Kasumi-1 (cell line): ENCODE measurements around the gene SLFN12L.
"Not testable (repeated sequence)": the region's sequence is repeated elsewhere in the genome, so short reads cannot be mapped to it uniquely, and the experiment has no call there.

Experiments used
- DNase-seq, 2 experiments: peaks; one replicate each; lab custom pipeline; 2025; lab: John Stamatoyannopoulos, UW

SLFN12L gene

DNA sequence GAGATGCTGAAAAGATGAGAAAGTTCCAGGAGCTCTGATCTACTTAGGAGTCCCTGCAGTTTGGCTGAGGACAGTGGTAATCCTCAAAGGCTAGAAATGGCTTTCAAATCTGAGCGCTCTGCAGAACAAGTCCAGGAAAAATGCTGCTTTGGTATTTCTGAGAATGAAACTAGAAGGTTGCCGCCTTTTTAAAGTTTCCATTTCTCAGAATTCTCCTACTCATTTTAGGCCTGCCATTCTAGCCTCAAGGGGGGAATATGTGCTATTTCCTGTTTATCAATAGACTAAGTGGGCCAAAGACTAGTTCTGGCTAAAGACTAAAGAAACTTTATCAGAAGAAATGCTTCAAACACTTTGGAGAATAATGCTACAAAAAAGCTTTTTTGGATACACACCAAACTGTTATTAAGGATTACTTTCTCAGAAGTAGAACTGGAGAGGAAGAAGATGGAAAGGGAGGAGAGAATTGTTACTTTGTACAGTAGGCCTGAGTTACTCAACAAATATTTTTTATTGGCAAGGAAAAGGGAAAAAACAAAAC, at the start of gene SLFN12L:
SLFN12L (minus strand) TSS at position 78 of the 541 bp plus-strand sequence. CDS start 15,314 bp downstream, outside the sequence.
- no peak for DNase-seq

DNA sequence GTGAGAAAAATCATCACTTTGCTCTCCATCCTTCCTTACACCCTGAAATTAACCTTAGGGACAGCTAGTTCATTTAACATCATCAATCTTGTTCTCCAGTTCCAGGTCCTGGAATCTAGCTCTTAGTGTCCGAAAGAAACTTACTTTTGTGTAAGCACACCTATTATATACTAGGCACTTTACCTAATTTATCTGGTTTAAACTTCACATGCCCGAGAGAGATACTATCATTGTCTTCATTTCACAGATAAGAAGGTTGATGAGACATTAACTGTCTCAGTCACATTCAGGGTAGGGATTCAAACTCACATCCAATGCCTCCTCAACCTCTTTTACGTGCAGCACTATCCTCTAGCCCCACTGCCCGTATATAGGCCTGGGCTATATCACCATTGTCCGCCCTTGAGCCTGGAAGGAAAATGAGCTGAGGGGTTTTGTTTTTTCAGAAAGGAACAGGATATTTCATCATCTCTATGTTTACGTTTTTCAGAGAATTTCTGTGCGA, 49.1 kb upstream of the SLFN12L start:
- no peak for DNase-seq

GRCh38 chr17:35584061-35584460, 46.6 kb upstream of the SLFN12L start:
- no peak for DNase-seq

GRCh38 chr17:35578929-35579432, 41.5 kb upstream of the SLFN12L start:
- peak in 1 of 2 experiments; percentile 52 for DNase-seq

- peak; percentile 94 to 96 for DNase-seq
Measured at GRCh38 chr17:35578197-35578928, 40.9 kb upstream of the SLFN12L start, which contains the start of gene PEX12. Gene PEX12 (minus strand): TSS chr17:35578571. CDS start chr17:35578021, 550 bp downstream.

DNA sequence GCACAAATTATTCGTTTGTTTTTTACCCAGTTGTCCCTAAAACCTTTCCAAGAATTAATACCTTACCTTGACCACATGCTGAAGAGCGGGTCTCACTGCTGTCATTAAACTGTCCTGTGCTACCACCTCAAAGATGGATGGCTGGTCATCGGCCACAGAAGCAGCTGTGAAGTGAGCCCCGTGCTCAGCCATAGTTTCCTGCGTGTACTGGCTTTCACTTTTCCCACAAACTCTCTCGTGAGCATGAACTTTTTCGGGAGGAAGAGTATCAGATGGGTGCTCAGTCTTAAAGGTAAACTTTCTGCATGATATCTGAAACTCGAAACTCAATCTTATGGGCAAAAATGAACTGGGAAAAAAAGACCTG, 40.3 kb upstream of the SLFN12L start:
- no peak for DNase-seq

- no peak for DNase-seq
Measured at GRCh38 chr17:35575759-35576158, 38.3 kb upstream of the SLFN12L start.

GRCh38 chr17:35569405-35569804, 31.9 kb upstream of the SLFN12L start:
- DNase-seq, result no peak

GRCh38 chr17:35568561-35568960, 31.1 kb upstream of the SLFN12L start:
- DNase-seq, result peak; percentile 16 to 41

GRCh38 chr17:35566968-35567367, 29.5 kb upstream of the SLFN12L start:
- DNase-seq, result no peak

GRCh38 chr17:35563181-35563580, 25.7 kb upstream of the SLFN12L start:
- not testable (repeated sequence) for DNase-seq

GRCh38 chr17:35560703-35561102, 23.2 kb upstream of the SLFN12L start, which contains the start of gene SLFN14:
Gene SLFN14 (minus strand): TSS chr17:35560819. CDS start chr17:35558062, 2,757 bp downstream.
- no peak for DNase-seq

- no peak for DNase-seq
Measured at GRCh38 chr17:35559495-35560210, 22.2 kb upstream of the SLFN12L start.

DNA sequence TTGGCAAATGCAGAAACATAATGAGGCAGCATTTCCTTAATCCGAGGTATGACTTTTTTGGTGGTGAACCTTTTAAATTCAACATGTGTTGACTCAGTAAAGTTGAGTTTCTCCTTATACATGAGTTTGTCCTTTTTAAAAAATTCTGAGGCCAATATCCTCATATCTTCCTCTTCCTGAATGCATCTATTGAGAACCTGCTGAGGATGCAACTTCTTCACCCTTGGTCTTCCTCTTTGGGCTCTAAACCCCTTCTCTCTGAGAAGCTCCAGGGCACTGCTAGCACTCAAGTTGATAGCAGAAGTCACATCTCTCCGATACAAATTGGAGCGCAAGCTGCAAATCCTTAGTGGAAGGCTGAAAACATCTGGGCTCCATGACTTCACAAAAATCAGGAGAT, 19.9 kb upstream of the SLFN12L start:
- DNase-seq, result no peak

- peak in 1 of 2 experiments; percentile 37 for DNase-seq
Measured at GRCh38 chr17:35555691-35556090, 18.2 kb upstream of the SLFN12L start.

- DNase-seq, result no peak
Measured at GRCh38 chr17:35554668-35555067, 17.2 kb upstream of the SLFN12L start.

DNA sequence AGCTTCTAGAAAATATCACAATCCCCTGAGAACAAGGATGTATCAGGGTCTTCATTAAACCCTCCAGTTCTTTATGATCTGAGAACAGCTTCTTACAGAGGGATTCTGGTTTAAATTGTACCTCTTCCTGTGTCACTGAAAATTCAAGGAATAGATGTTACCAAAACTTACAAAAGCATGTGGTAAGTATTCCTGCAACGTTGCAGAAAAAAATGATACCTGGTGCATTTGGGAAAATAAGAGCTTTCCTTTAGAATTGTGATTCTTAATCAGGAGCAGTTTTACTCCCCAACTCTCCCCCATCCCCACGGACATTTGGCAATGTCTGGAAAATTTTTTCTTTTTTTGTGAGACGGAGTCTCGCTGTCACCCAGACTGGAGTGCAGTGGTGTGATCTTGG, 15.8 kb upstream of the SLFN12L start:
- DNase-seq, result no peak

- no peak for DNase-seq
Measured at GRCh38 chr17:35548978-35549377, 11.5 kb upstream of the SLFN12L start.

GRCh38 chr17:35548208-35548810, 10.8 kb upstream of the SLFN12L start:
- DNase-seq, result no peak

GRCh38 chr17:35546487-35546886, 9.0 kb upstream of the SLFN12L start:
- DNase-seq, result no peak

GRCh38 chr17:35545150-35545549, 7.7 kb upstream of the SLFN12L start:
- no peak for DNase-seq

- no peak for DNase-seq
Measured at GRCh38 chr17:35543856-35544255, 6.4 kb upstream of the SLFN12L start.
